ENCODE measurements around the gene ABCB7. TPM values are rescaled to one million over a fixed set of nuclear protein-coding genes. Genes with fewer than 3 reads are reported as not detected.

Gene ABCB7
- total and polyA plus RNA-seq, 2 of the 4 experiments (the other 2 are of a cell fraction), result 9.3 to 15.8 TPM

GRCh38 chrX:75151827-75152592, 4.1 kb downstream of the ABCB7 start:
- no peaks in the 10 kb centered on the region for H3K9me3 ChIP-seq (ENCODE audit: control insufficient read depth, insufficient read depth, low read length)
- H3K79me1 ChIP-seq (ENCODE audit: low read depth in 1 of 2, low read length in 2 of 2), result no peaks in the 10 kb centered on the region
- H3K4ac ChIP-seq (ENCODE audit: low read depth, low read length), result no peak overlapping the region
- no peak overlapping the region for H3K18ac ChIP-seq (ENCODE audit: low read depth, low read length)
- no peak for DNase-seq
- ChIA-PET CTCF (no interaction called here), POLR2A (ENCODE audit: unreplicated experiment) (no interaction called here)
- ATAC-seq (ENCODE audit: low read depth), result no peak
- no peak overlapping the region for H3K4me2 ChIP-seq (ENCODE audit: low read depth, low read length)
- H3K14ac ChIP-seq (replicated peaks; ENCODE audit: low read depth, low read length), result no peak overlapping the region
- no peak overlapping the region for H2BK120ac ChIP-seq (ENCODE audit: low read depth, low read length)
- intact Hi-C loops (cut with micrococcal nuclease) (no loop called here), in situ Hi-C loops (cut with MboI; ENCODE audit: low sequenced_read_pairs) (loop anchor here (10.0 kb wide), 1 partner anchor 63 kb away; no protein-coding TSS in a partner anchor), dilution Hi-C loops (cut with HindIII; ENCODE audit: low sequenced_read_pairs, unreplicated experiment) (no loop called here)
- no peak overlapping the region for H4K5ac ChIP-seq (ENCODE audit: low read depth, low read length)
- H3K23ac ChIP-seq (ENCODE audit: low read depth, low read length), result no peak overlapping the region
- no peak overlapping the region for H3K4me3 ChIP-seq (ENCODE audit: insufficient read depth, low read depth, low read length)
- H4K8ac ChIP-seq (ENCODE audit: low read depth in 2 of 2, low read length in 2 of 2), result no peak overlapping the region
- BruUV-seq (replicated peaks), result no TSS peak
- no peak overlapping the region for H3K9ac ChIP-seq (ENCODE audit: low read depth, low read length)
- no peak overlapping the region for H3K56ac ChIP-seq (ENCODE audit: extremely low read depth, insufficient read depth, low read length)
- no peak overlapping the region for H2AFZ ChIP-seq (replicated peaks; ENCODE audit: low read length, poor library complexity)
- H3K27me3 ChIP-seq (ENCODE audit: control insufficient read depth, insufficient read depth, low read length), result no peaks in the 10 kb centered on the region
- no peak overlapping the region for H2AK5ac ChIP-seq (ENCODE audit: low read depth, low read length)
- no peak overlapping the region for H3K27ac ChIP-seq (ENCODE audit: insufficient read depth, low read length)
- WGBS, 2 experiments (ENCODE audit: extremely low coverage in 2 of 2, insufficient read length in 1 of 2), result no CpG with 5 or more reads among the region's 3 CpGs
- no peaks in the 10 kb centered on the region for H3K36me3 ChIP-seq (ENCODE audit: control insufficient read depth, insufficient read depth, low read length)
- H3K4me1 ChIP-seq (ENCODE audit: control insufficient read depth, insufficient read depth, low read length), result no peaks in the 10 kb centered on the region
- H4K91ac ChIP-seq (ENCODE audit: insufficient read depth, low read depth, low read length), result no peak overlapping the region
- TF ChIP-seq SMC3 (IDR thresholded peaks at IDR 0.05; ENCODE audit: low read depth, low read length), result no peak
- no peak for TF ChIP-seq BHLHE40 (IDR thresholded peaks at IDR 0.05; ENCODE audit: low read depth, low read length)
- no peak for TF ChIP-seq RAD21 (IDR thresholded peaks at IDR 0.05; ENCODE audit: low read length)
- TF ChIP-seq, protein P1, sequence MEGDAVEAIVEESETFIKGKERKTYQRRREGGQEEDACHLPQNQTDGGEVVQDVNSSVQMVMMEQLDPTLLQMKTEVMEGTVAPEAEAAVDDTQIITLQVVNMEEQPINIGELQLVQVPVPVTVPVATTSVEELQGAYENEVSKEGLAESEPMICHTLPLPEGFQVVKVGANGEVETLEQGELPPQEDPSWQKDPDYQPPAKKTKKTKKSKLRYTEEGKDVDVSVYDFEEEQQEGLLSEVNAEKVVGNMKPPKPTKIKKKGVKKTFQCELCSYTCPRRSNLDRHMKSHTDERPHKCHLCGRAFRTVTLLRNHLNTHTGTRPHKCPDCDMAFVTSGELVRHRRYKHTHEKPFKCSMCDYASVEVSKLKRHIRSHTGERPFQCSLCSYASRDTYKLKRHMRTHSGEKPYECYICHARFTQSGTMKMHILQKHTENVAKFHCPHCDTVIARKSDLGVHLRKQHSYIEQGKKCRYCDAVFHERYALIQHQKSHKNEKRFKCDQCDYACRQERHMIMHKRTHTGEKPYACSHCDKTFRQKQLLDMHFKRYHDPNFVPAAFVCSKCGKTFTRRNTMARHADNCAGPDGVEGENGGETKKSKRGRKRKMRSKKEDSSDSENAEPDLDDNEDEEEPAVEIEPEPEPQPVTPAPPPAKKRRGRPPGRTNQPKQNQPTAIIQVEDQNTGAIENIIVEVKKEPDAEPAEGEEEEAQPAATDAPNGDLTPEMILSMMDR (conservative IDR thresholded peaks at IDR 0.05; ENCODE audit: low read depth, low read length), result no peak
- no peak overlapping the region for H2BK15ac ChIP-seq (ENCODE audit: low read depth, low read length)
- H2BK5ac ChIP-seq (ENCODE audit: low read depth, low read length, poor library complexity, severe bottlenecking), result no peak overlapping the region
- H3K9me1 ChIP-seq (ENCODE audit: insufficient read depth, low read length), result no peaks in the 10 kb centered on the region
- no peak overlapping the region for H2AK9ac ChIP-seq (replicated peaks; ENCODE audit: low read depth, low read length, poor library complexity)
- no peaks in the 10 kb centered on the region for H4K20me1 ChIP-seq (ENCODE audit: insufficient read depth, low read length)
- no peak overlapping the region for H2BK20ac ChIP-seq (ENCODE audit: low read depth, low read length)

Data from IMR-90 (cell line).